ENCODE data around the gene PHEX.

DNA sequence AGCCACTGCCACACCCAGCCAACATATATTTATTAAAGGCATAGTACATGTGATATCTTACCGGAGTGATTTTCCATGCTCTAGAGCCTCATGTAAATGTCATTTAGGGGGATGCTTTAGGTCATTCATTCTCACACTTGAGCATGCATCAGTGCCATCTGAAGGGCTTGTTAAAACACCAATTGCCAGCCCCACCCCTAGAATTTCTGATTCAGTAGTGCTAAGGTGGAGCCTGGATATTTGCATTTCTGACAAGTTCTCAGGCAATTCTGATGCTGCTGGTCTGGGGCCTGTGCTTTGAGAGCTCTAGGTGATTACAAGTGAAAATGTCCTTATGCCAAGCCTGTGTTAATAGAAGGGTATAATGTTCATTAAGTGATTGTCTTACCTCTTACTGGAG lies 107.7 kb downstream of the PHEX start:
- TF ChIP-seq, protein P1, sequence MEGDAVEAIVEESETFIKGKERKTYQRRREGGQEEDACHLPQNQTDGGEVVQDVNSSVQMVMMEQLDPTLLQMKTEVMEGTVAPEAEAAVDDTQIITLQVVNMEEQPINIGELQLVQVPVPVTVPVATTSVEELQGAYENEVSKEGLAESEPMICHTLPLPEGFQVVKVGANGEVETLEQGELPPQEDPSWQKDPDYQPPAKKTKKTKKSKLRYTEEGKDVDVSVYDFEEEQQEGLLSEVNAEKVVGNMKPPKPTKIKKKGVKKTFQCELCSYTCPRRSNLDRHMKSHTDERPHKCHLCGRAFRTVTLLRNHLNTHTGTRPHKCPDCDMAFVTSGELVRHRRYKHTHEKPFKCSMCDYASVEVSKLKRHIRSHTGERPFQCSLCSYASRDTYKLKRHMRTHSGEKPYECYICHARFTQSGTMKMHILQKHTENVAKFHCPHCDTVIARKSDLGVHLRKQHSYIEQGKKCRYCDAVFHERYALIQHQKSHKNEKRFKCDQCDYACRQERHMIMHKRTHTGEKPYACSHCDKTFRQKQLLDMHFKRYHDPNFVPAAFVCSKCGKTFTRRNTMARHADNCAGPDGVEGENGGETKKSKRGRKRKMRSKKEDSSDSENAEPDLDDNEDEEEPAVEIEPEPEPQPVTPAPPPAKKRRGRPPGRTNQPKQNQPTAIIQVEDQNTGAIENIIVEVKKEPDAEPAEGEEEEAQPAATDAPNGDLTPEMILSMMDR (IDR thresholded peaks at IDR 0.05; ENCODE audit: low read length): no peak
- TF ChIP-seq EZH2 (IDR thresholded peaks at IDR 0.05; ENCODE audit: borderline replicate concordance, low read length): no peak
